Measurements from ENCODE around the gene DDX60. TPM values are rescaled to one million over a fixed set of nuclear protein-coding genes. Genes with fewer than 3 reads are reported as not detected.

The DDX60 gene
- total and polyA plus RNA-seq, 4 donors = 2.9 to 11.3 (median 7.0) TPM

- no peak overlapping the region for H3K27ac ChIP-seq (ENCODE audit: low read depth in 1 of 2, low read length in 2 of 2)
- no peaks in the 10 kb centered on the region for H3K9me3 ChIP-seq (ENCODE audit: control insufficient read depth in 4 of 4, low read length in 3 of 4)
- H3K36me3 ChIP-seq (ENCODE audit: control insufficient read depth in 4 of 4, insufficient read depth in 3 of 4, low read depth in 1 of 4, low read length in 3 of 4) = peaks cover 4 to 29% (median 14%) of the 10 kb centered on the region in 4 donors
- DNase-seq (ENCODE audit: low spot score) = no peak
- H3K4me3 ChIP-seq (ENCODE audit: low read depth in 1 of 3, low read length in 3 of 3) = no peak overlapping the region
- no peak overlapping the region for H3K9ac ChIP-seq (ENCODE audit: low read depth in 1 of 2, low read length in 2 of 2)
- no peaks in the 10 kb centered on the region for H3K4me1 ChIP-seq (ENCODE audit: control insufficient read depth in 4 of 4, insufficient read depth in 4 of 4, low read length in 3 of 4)
- no peaks in the 10 kb centered on the region for H3K27me3 ChIP-seq (ENCODE audit: control insufficient read depth in 4 of 4, insufficient read depth in 4 of 4, low read length in 3 of 4)
- WGBS = 26% methylated on average over 2 of the region's 2 CpGs
- TF ChIP-seq TAF1 (conservative IDR thresholded peaks at IDR 0.05) (no peak), HNF4A (conservative IDR thresholded peaks at IDR 0.05) (no peak)
Observed at GRCh38 chr4:168221301-168221700, 97.3 kb downstream of the DDX60 start.

- Histone ChIP-seq H3K36me3 (ENCODE audit: control insufficient read depth in 4 of 4, insufficient read depth in 3 of 4, low read depth in 1 of 4, low read length in 3 of 4) (peaks cover 4 to 29% (median 14%) of the 10 kb centered on the region in 4 donors), H3K4me3 (ENCODE audit: low read depth in 1 of 3, low read length in 3 of 3) (no peak overlapping the region), H3K4me1 (ENCODE audit: control insufficient read depth in 4 of 4, insufficient read depth in 4 of 4, low read length in 3 of 4) (no peaks in the 10 kb centered on the region), H3K9ac (ENCODE audit: low read depth in 1 of 2, low read length in 2 of 2) (no peak overlapping the region), H3K27ac (ENCODE audit: low read depth in 1 of 2, low read length in 2 of 2) (no peak overlapping the region), H3K27me3 (ENCODE audit: control insufficient read depth in 4 of 4, insufficient read depth in 4 of 4, low read length in 3 of 4) (no peaks in the 10 kb centered on the region), H3K9me3 (ENCODE audit: control insufficient read depth in 4 of 4, low read length in 3 of 4) (no peaks in the 10 kb centered on the region)
- no peak for DNase-seq (ENCODE audit: low spot score)
- TF ChIP-seq TAF1 (conservative IDR thresholded peaks at IDR 0.05) (no peak), HNF4G (IDR thresholded peaks at IDR 0.05) (no peak), NR2F2 (IDR thresholded peaks at IDR 0.05) (no peak), FOXA1 (IDR thresholded peaks at IDR 0.05) (no peak), MAX (IDR thresholded peaks at IDR 0.05) (no peak), HNF4A (conservative IDR thresholded peaks at IDR 0.05) (no peak), ATF3 (IDR thresholded peaks at IDR 0.05) (no peak), RXRA (IDR thresholded peaks at IDR 0.05) (no peak), YY1 (IDR thresholded peaks at IDR 0.05) (no peak), SP1 (IDR thresholded peaks at IDR 0.05) (no peak), JUND (IDR thresholded peaks at IDR 0.05) (no peak), RAD21 (IDR thresholded peaks at IDR 0.05) (no peak)
- TF ChIP-seq, protein P1, sequence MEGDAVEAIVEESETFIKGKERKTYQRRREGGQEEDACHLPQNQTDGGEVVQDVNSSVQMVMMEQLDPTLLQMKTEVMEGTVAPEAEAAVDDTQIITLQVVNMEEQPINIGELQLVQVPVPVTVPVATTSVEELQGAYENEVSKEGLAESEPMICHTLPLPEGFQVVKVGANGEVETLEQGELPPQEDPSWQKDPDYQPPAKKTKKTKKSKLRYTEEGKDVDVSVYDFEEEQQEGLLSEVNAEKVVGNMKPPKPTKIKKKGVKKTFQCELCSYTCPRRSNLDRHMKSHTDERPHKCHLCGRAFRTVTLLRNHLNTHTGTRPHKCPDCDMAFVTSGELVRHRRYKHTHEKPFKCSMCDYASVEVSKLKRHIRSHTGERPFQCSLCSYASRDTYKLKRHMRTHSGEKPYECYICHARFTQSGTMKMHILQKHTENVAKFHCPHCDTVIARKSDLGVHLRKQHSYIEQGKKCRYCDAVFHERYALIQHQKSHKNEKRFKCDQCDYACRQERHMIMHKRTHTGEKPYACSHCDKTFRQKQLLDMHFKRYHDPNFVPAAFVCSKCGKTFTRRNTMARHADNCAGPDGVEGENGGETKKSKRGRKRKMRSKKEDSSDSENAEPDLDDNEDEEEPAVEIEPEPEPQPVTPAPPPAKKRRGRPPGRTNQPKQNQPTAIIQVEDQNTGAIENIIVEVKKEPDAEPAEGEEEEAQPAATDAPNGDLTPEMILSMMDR (IDR thresholded peaks at IDR 0.05; ENCODE audit: low read depth, low read length, missing input control) = no peak
- TF ChIP-seq, protein P2, sequence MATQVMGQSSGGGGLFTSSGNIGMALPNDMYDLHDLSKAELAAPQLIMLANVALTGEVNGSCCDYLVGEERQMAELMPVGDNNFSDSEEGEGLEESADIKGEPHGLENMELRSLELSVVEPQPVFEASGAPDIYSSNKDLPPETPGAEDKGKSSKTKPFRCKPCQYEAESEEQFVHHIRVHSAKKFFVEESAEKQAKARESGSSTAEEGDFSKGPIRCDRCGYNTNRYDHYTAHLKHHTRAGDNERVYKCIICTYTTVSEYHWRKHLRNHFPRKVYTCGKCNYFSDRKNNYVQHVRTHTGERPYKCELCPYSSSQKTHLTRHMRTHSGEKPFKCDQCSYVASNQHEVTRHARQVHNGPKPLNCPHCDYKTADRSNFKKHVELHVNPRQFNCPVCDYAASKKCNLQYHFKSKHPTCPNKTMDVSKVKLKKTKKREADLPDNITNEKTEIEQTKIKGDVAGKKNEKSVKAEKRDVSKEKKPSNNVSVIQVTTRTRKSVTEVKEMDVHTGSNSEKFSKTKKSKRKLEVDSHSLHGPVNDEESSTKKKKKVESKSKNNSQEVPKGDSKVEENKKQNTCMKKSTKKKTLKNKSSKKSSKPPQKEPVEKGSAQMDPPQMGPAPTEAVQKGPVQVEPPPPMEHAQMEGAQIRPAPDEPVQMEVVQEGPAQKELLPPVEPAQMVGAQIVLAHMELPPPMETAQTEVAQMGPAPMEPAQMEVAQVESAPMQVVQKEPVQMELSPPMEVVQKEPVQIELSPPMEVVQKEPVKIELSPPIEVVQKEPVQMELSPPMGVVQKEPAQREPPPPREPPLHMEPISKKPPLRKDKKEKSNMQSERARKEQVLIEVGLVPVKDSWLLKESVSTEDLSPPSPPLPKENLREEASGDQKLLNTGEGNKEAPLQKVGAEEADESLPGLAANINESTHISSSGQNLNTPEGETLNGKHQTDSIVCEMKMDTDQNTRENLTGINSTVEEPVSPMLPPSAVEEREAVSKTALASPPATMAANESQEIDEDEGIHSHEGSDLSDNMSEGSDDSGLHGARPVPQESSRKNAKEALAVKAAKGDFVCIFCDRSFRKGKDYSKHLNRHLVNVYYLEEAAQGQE (IDR thresholded peaks at IDR 0.05) = no peak
Observed at GRCh38 chr4:168220893-168221292, 97.7 kb downstream of the DDX60 start.

DNA sequence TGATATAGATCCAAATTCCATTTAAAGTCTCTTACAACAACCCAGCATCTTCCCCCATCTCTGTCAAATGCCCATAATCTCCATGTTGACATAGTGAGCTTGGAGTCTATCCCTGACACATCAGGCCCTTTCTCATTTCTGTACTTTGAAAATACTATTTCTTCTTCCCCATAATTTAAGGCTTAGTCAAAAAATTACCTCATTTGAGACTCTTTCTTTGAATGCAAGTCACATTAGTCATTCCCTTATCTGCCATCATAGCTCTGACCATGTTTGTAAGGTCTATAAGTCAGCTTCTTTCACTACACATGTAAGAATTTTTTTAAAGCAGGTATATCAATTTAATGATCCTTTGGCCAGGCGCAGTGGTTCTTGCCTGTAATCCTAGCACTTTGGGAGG is 99.9 kb downstream of the DDX60 start:
- Histone ChIP-seq H3K36me3 (ENCODE audit: control insufficient read depth in 4 of 4, insufficient read depth in 3 of 4, low read depth in 1 of 4, low read length in 3 of 4) (peaks cover 4 to 25% (median 12%) of the 10 kb centered on the region in 4 donors), H3K4me1 (ENCODE audit: control insufficient read depth in 4 of 4, insufficient read depth in 4 of 4, low read length in 3 of 4) (no peaks in the 10 kb centered on the region), H3K4me3 (ENCODE audit: low read depth in 1 of 3, low read length in 3 of 3) (no peak overlapping the region), H3K9me3 (ENCODE audit: control insufficient read depth in 4 of 4, low read length in 3 of 4) (no peaks in the 10 kb centered on the region), H3K27me3 (ENCODE audit: control insufficient read depth in 4 of 4, insufficient read depth in 4 of 4, low read length in 3 of 4) (no peaks in the 10 kb centered on the region), H3K27ac (ENCODE audit: low read depth in 1 of 2, low read length in 2 of 2) (no peak overlapping the region), H3K9ac (ENCODE audit: low read depth in 1 of 2, low read length in 2 of 2) (no peak overlapping the region)
- no peak for DNase-seq (ENCODE audit: low spot score)
- TF ChIP-seq JUND (IDR thresholded peaks at IDR 0.05) (no peak), NR2F2 (IDR thresholded peaks at IDR 0.05) (no peak), GABPA (IDR thresholded peaks at IDR 0.05 in 1 of 2, conservative IDR thresholded peaks at IDR 0.05 in 1 of 2) (no peak), SP1 (IDR thresholded peaks at IDR 0.05) (no peak), YY1 (IDR thresholded peaks at IDR 0.05) (no peak), TAF1 (conservative IDR thresholded peaks at IDR 0.05) (no peak), ATF3 (IDR thresholded peaks at IDR 0.05) (no peak), FOXA1 (IDR thresholded peaks at IDR 0.05) (no peak), FOXA2 (IDR thresholded peaks at IDR 0.05) (no peak), RAD21 (IDR thresholded peaks at IDR 0.05) (no peak)
- TF ChIP-seq, protein P2 (IDR thresholded peaks at IDR 0.05) = no peak
- WGBS = 100% methylated on average over 1 of the region's 1 CpG
